Astrocyte of the spinal cord (primary cell): ENCODE results near the gene COG7.

ENCODE experiments used
- DNase-seq: peaks from one replicate; pipeline ENCODE4 v3.0.0; 2011; ENCODE audit warnings: low read depth, low spot score
- H3K4me3 ChIP-seq: 2 replicates; pipeline ENCODE4 v1.5.1; 2011; ENCODE audit warnings: low read depth, mild to moderate bottlenecking, low read length, moderate library complexity
- in situ Hi-C: cut with HindIII; loops from 2 replicates; pipeline ENCODE4 v1.10.0; 2017; ENCODE audit warnings: low sequenced_read_pairs
- TF ChIP-seq, protein P1 (sequence below): IDR thresholded peaks from 2 replicates; pipeline ENCODE4 v1.5.1; 2012; ENCODE audit warnings: low read depth, mild to moderate bottlenecking, low read length, inconsistent platforms

Gene COG7

DNA sequence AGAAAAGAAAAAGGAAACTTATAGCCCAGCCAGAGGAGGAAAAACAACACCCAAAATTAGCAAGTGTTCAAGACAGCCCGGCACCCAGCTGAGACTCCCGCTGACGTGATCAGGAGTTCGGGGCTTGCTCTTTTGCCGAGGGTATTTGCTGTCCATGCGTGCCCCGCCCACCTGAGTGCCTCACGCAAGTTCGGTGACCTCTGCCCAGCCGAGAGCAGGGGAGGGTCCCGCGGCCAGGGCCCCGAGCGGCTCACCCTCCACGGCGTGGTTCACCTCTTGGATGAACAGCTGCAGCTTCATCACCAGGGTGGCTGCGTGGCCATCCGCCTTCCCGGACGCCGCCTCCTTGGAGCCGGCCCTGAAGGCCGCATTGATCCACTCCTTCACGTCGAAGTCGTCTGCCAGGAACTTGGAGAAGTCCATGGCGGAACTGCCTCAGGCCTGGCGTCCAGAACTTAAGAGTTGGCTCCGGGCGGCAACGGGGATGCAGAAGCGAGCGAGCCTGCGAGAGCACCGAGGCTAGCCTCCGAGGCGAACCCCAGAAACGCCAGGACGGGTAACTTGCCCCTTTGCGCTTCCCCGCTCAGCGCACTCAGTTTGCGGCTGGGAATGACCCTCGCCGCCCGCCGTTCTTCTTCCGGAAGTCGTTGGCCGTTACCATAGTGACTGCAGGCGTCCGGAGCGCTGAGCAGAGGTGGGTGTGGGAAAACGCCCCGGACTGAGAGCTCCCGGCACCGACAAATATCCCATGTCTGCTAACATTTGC, at the start of gene COG7:
TSS of gene COG7 (minus strand) at position 618 of the 766 bp plus-strand sequence. CDS start at position 423, 195 bp downstream.
- peak; percentile 91 for DNase-seq
- in situ Hi-C loops: no loop called here
- TF ChIP-seq, protein P1, sequence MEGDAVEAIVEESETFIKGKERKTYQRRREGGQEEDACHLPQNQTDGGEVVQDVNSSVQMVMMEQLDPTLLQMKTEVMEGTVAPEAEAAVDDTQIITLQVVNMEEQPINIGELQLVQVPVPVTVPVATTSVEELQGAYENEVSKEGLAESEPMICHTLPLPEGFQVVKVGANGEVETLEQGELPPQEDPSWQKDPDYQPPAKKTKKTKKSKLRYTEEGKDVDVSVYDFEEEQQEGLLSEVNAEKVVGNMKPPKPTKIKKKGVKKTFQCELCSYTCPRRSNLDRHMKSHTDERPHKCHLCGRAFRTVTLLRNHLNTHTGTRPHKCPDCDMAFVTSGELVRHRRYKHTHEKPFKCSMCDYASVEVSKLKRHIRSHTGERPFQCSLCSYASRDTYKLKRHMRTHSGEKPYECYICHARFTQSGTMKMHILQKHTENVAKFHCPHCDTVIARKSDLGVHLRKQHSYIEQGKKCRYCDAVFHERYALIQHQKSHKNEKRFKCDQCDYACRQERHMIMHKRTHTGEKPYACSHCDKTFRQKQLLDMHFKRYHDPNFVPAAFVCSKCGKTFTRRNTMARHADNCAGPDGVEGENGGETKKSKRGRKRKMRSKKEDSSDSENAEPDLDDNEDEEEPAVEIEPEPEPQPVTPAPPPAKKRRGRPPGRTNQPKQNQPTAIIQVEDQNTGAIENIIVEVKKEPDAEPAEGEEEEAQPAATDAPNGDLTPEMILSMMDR: no peak
- H3K4me3 ChIP-seq: peak within 1 kb of the TSS; percentile 94

DNA sequence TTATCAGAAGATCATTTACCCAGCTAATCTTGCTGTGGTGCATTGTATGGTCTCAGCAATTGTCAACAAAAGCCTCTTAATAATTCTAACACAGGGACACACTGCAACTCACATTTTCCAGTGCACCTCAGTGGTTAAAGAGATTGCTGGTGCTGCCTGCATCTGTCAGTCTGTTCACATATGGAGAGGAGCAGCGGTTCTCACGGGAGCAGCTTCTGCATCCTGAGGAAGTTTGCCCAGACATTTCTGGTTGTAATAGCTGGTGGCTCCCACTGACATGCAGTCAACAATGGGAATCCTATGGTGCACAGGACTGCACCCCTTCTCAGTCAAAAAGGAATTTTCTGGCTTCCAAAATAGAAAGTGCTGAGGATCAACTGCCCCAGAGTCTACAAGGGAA, 49.5 kb upstream of the COG7 start:
- H3K4me3 ChIP-seq: no peak overlapping the region
- in situ Hi-C loops: no loop called here
- TF ChIP-seq, protein P1: no peak
- no peak for DNase-seq

DNA sequence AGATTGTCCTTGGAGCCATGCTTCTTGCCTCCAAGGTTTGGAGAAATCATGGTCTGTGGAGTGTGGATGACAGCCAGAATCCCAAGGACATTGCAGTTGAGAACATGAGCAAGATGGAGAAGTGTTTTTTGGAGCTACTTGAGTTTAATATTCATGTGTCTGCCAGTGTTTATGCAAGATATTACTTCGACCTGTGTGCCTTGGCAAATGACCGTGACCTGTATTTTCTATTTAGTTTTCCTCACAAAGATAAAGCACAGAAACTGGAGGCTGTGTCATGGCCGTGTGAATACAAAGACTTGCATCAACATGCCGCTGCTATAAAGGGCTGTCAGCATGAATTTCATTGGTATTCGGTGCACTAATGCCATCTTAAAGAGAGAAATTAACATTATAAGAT, 48.3 kb upstream of the COG7 start:
- TF ChIP-seq, protein P1: no peak
- in situ Hi-C loops: no loop called here
- no peak overlapping the region for H3K4me3 ChIP-seq
- DNase-seq: no peak

DNA sequence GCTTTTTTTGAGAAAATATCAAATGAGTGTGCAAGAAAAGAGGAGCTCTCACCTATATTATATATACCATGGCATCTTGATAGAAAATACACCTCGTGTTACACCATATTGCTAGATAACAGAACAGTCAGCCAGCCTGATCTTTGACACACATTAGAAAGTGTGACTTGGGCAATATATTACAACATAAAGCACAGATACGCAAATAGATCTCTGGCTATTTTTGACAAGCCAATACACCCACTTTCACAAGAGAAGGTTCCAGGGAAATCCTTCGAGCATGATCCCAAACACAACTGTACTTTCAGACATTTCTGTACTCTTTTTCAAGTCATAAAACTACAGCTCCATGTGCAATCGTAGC, 47.9 kb upstream of the COG7 start:
- DNase-seq: no peak
- no peak overlapping the region for H3K4me3 ChIP-seq
- in situ Hi-C loops: no loop called here
- TF ChIP-seq, protein P1: no peak

DNA sequence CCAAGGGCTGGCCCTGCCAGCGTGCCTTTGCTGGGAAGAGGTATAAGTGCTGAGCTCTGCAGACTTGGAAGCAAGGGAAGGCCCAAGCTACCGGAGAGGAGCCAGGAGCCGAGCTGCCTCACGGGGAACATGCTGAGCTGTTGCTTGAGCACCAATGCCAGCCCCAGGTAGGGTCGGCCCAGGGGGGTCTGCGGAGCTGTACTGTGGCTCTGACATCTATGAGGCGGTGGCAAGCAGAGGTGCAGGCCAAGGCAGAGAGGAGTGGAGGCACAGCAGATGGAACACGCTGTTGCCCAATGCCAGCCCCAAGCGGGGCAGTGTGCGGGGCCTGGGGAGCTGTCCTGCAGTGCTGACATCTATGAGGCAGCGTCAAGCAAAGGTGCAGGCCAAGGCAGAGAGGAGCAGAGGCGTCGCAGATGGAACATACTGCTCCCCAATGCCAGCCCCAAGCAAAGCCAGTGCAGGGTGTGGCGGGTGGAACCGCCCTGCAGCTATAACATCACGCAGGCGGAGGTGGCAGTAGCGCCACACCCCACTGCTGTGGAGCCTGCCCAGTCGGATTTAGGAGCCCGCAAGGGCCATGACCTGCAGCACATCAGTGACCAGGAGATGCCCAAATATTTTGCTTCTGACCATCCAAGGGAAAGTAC, 47.3 kb upstream of the COG7 start:
- in situ Hi-C loops: no loop called here
- H3K4me3 ChIP-seq: no peak overlapping the region
- TF ChIP-seq, protein P1: no peak
- no peak for DNase-seq

DNA sequence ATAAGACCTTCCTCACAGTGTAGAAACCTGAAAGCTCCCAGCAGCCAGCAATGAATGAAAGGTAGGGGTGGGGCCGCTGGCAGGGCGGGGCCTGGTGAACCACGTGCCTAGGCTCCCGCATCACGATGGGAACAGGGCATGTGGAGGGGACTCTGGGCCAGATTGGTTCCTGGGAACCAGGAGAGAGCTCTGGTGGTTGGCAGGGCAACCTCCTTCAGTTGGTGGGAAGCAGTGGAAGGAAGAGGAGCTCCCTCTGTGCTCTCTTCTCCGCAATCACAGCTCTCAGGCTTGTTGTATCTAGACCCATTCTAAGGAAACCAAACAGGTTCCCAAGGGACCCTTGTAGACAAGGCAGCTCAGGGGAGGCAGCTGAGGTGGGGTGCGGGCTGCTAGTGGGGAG, 46.8 kb upstream of the COG7 start:
- in situ Hi-C loops: no loop called here
- TF ChIP-seq, protein P1: no peak
- no peak overlapping the region for H3K4me3 ChIP-seq
- no peak for DNase-seq
